Spleen (tissue), 11 donors: ENCODE results near the gene PP2D1. TPM values are rescaled to one million over a fixed set of nuclear protein-coding genes. Genes with fewer than 3 reads are reported as not detected.

Experiments
- DNase-seq: peaks from one replicate; pipeline ENCODE4 v3.0.0-alpha.2; 2020
- H3K27ac ChIP-seq, 8 donors: fragments of 200-600 bp; sonication (generic) in 7 of 8; 1 replicate in 4 of 8; 2 replicates in 4 of 8; pipeline versions ENCODE4 v1.5.0 to v1.8.0; 2016 to 2021; ENCODE audit warnings: inconsistent platforms in 4 of 8, mild to moderate bottlenecking in 4 of 8, moderate library complexity in 1 of 8
- H3K27me3 ChIP-seq, 7 donors: fragments of 200-600 bp; sonication (generic) in 6 of 7; replicated peaks in 1 of 7; 1 replicate in 4 of 7; 2 replicates in 3 of 7; pipeline versions ENCODE4 v1.5.0 to v1.8.0; 2016 to 2021; ENCODE audit warnings: inconsistent platforms in 3 of 7, mild to moderate bottlenecking in 1 of 7
- H3K36me3 ChIP-seq, 6 donors: fragments of 200-600 bp; sonication (generic) in 5 of 6; 1 replicate in 4 of 6; 2 replicates in 2 of 6; pipeline versions ENCODE4 v1.5.0 to v1.8.0; 2016 to 2021; ENCODE audit warnings: inconsistent platforms in 2 of 6
- H3K4me1 ChIP-seq, 6 donors: fragments of 200-600 bp; sonication (generic) in 5 of 6; 1 replicate in 3 of 6; 2 replicates in 3 of 6; pipeline versions ENCODE4 v1.5.0 to v1.8.0; 2016 to 2021; ENCODE audit warnings: inconsistent platforms in 3 of 6
- H3K4me3 ChIP-seq, 8 donors: fragments of 200-600 bp; sonication (generic) in 7 of 8; 1 replicate in 4 of 8; 2 replicates in 4 of 8; pipeline versions ENCODE4 v1.5.0 to v1.8.0; 2016 to 2021; ENCODE audit warnings: inconsistent platforms in 4 of 8, mild to moderate bottlenecking in 4 of 8, moderate library complexity in 2 of 8
- H3K9me3 ChIP-seq, 8 donors: fragments of 200-600 bp; sonication (generic) in 7 of 8; 1 replicate in 4 of 8; 2 replicates in 4 of 8; pipeline versions ENCODE4 v1.5.0 to v1.8.0; 2016 to 2021; ENCODE audit warnings: inconsistent platforms in 4 of 8
- POLR2A ChIP-seq, 3 donors: fragments of 450-650 bp; IDR thresholded peaks; one replicate each; pipeline ENCODE4 v1.5.1; 2017; ENCODE audit warnings: antibody characterized with exemption in 3 of 3, mild to moderate bottlenecking in 1 of 3
- POLR2AphosphoS5 ChIP-seq, 3 donors: sonication (generic); formaldehyde crosslinking; IDR thresholded peaks; one replicate each; pipeline ENCODE4 v1.5.1; 2017; ENCODE audit warnings: antibody characterized with exemption in 3 of 3
- WGBS, 5 donors: extraction: QIAGEN DNeasy Blood & Tissue Kit in 3 of 5; methylation state at CpG; one replicate each; pipeline versions ENCODE4 v1.1.5 to v1.1.7; 2013 to 2018; 5-methylcytosine and 5-hydroxymethylcytosine counted together
- intact Hi-C: fragments of 100-400 bp; cut with DNase I; formaldehyde crosslinking; loops from one replicate; pipeline ENCODE4 v1.15.0; 2023; ENCODE audit warnings: low total_unique reads
- polyA plus RNA-seq, 3 donors: library from polyadenylated mRNA; stranded (reverse); fragments of 200-250 nt; gene quantifications; one replicate each; pipeline ENCODE4 v1.2.1, GENCODE V29; 2013
- total RNA-seq, 7 donors: library from RNA; depleted of rRNA in 3 of 7; stranded (reverse); fragments of >200 nt in 3 of 7; fragmentation: NEBNext Ultra II Directional in 4 of 7; extraction: Animal tissue kit (Norgen Biotek cat#: 25700) in 4 of 7; gene quantifications; one replicate each; pipeline versions ENCODE4 v1.1.0 to v1.2.1, GENCODE V29; 2016 to 2021
- TF ChIP-seq, protein P1 (sequence below), 11 experiments: fragments of 200-600 bp in 7 of 11; fragments of 450-650 bp in 4 of 11; sonication (generic) in 4 of 11; IDR thresholded peaks in 8 of 11; conservative IDR thresholded peaks in 3 of 11; 1 replicate in 7 of 11; 2 replicates in 4 of 11; pipeline versions ENCODE4 v1.4.0 to v1.8.0; 2016 to 2021; ENCODE audit warnings: antibody characterized with exemption in 11 of 11, inconsistent platforms in 4 of 11, mild to moderate bottlenecking in 1 of 11
- donor health status: healthy with polysubstance abuse.
- donor health status: DM: no; HTN: no; CAD: no; lungs with moderate emphysema.
- donor health status: DM: no; HTN: no; CAD: no.
- donor health status: Bipolar disorder and iron deficiency.
- donor health status: healthy.
- donor health status: DM: no; HTN: no; CAD: no.
- donor health status: DM: yes; HTN: yes; CAD: no.

The PP2D1 gene
- total and polyA plus RNA-seq, 10 donors = not detected

DNA sequence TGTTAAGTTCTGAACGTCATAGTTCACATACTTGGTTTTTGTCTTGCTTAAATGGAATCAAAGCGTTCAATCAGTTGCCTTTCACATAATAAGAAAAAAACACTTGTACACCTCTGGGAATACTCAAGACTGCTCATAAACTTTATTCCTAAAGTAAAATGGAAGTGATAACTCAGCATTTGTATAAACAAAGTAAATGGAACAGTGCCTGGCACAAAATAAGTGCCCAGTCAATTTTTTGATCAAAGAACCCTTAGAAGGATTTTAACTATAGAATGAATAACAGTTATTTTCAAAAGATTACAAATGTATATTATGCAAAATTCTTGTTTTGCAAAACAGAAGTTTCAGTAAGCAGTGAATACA is 63.9 kb downstream of the PP2D1 start:
- Histone ChIP-seq H3K4me3 (peak overlapping the region; percentile 79 to 94 (median 88)), H3K9me3 (no peaks in the 10 kb centered on the region), H3K36me3 (peaks cover 0 to 30% (median 10%) of the 10 kb centered on the region in 6 donors), H3K4me1 (peaks cover 41 to 69% (median 51%) of the 10 kb centered on the region in 6 donors), H3K27ac (peak overlapping the region; percentile 91 to 99 (median 98)), H3K27me3 (no peaks in the 10 kb centered on the region)
- WGBS, 5 donors = 0 to 10% (median 6%) methylated on average over 2 of the region's 2 CpGs
- no peak for DNase-seq
- TF ChIP-seq, protein P1, sequence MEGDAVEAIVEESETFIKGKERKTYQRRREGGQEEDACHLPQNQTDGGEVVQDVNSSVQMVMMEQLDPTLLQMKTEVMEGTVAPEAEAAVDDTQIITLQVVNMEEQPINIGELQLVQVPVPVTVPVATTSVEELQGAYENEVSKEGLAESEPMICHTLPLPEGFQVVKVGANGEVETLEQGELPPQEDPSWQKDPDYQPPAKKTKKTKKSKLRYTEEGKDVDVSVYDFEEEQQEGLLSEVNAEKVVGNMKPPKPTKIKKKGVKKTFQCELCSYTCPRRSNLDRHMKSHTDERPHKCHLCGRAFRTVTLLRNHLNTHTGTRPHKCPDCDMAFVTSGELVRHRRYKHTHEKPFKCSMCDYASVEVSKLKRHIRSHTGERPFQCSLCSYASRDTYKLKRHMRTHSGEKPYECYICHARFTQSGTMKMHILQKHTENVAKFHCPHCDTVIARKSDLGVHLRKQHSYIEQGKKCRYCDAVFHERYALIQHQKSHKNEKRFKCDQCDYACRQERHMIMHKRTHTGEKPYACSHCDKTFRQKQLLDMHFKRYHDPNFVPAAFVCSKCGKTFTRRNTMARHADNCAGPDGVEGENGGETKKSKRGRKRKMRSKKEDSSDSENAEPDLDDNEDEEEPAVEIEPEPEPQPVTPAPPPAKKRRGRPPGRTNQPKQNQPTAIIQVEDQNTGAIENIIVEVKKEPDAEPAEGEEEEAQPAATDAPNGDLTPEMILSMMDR (IDR thresholded peaks at IDR 0.05 in 8 of 11, conservative IDR thresholded peaks at IDR 0.05 in 3 of 11) = no peak
- TF ChIP-seq POLR2AphosphoS5 (IDR thresholded peaks at IDR 0.05) (no peak), POLR2A (IDR thresholded peaks at IDR 0.05) (no peak)
- intact Hi-C loops = loop anchor here (10.0 kb wide), 1 partner anchor 97 kb away; the partner anchor contains the start of gene KAT2B

DNA sequence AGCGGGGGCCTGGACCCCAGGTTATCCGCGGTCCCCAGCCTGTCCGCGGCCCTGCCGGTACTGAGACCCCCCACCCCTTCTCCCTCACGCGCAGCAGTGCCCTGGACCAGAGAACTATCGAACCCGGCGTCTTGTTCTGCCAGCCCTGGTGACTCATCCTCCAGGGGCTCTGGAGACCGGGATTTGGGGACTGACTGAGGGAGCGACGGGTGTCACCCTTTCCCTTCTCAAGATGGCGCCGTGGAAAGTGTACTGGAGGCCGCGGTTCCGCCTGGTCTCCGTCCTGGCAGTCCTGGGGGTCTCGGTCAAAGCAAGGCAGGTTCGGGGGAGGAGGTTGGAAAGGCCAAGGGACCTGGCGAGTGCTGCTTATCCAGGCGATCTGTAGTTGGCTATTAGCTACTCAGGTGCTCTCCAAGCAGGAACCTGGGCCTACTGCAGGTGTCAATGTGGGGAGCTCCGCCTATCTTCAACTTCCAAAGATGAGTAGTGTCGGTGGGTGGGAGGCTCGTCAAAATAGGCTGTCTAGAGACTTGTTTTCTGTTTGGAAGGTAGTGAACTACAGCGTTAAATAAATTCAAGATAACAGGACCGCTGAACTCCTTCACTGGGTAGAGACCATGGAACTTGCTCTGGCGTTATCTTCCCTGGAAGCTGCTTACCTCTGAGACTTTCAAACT is 64.4 kb downstream of the PP2D1 start:
- H3K4me1 ChIP-seq = peaks cover 41 to 64% (median 48%) of the 10 kb centered on the region in 6 donors
- intact Hi-C loops = loop anchor here (10.0 kb wide), 1 partner anchor 97 kb away; the partner anchor contains the start of gene KAT2B
- no peaks in the 10 kb centered on the region for H3K9me3 ChIP-seq
- peaks cover 0 to 25% (median 9%) of the 10 kb centered on the region in 6 donors for H3K36me3 ChIP-seq
- no peak for DNase-seq
- peak overlapping the region; percentile 79 to 94 (median 88) for H3K4me3 ChIP-seq
- TF ChIP-seq, protein P1 (IDR thresholded peaks at IDR 0.05 in 8 of 11, conservative IDR thresholded peaks at IDR 0.05 in 3 of 11) = peak in 1 of 11 experiments; percentile 0
- TF ChIP-seq POLR2A (IDR thresholded peaks at IDR 0.05) = no peak
- H3K27me3 ChIP-seq = no peaks in the 10 kb centered on the region
- 1% methylated on average over 21 to 30 of the region's 30 CpGs for WGBS, 5 donors
- H3K27ac ChIP-seq = peak overlapping the region; percentile 91 to 99 (median 98)

GRCh38 chr3:19946832-19947548 is 65.1 kb downstream of the PP2D1 start, which contains the start of gene RAB5A:
RAB5A (plus strand) TSS chr3:19947097; CDS start chr3:19950899, 3,802 bp downstream.
- peak; percentile 99 for DNase-seq
- Histone ChIP-seq H3K27ac (peak within 1 kb of the TSS; percentile 91 to 99 (median 98)), H3K9me3 (no peaks in the 10 kb centered on the region), H3K4me3 (peak within 1 kb of the TSS; percentile 79 to 94 (median 88)), H3K27me3 (no peaks in the 10 kb centered on the region), H3K36me3 (peaks cover 0 to 18% (median 9%) of the 10 kb centered on the region in 6 donors), H3K4me1 (peaks cover 35 to 57% (median 41%) of the 10 kb centered on the region in 6 donors)
- WGBS, 5 donors = 0 to 1% (median 1%) methylated on average over 59 to 73 of the region's 73 CpGs
- TF ChIP-seq, protein P1 (IDR thresholded peaks at IDR 0.05 in 8 of 11, conservative IDR thresholded peaks at IDR 0.05 in 3 of 11) = peak in 6 of 11 experiments; percentile 2 to 45 (median 22)
- TF ChIP-seq POLR2A (IDR thresholded peaks at IDR 0.05) = peak; percentile 17 to 79 (median 71)
- TF ChIP-seq POLR2AphosphoS5 (IDR thresholded peaks at IDR 0.05) = peak; percentile 98 to 100 (median 99)
- intact Hi-C loops = loop anchor here (10.0 kb wide), 1 partner anchor 98 kb away; the partner anchor contains the start of gene KAT2B
